Amygdala (tissue), 56 donors: Measurements from ENCODE around the gene SEMA5B.

Experiments used
- DNase-seq, 56 donors: peaks; one replicate each; lab custom pipeline; 2025; lab: John Stamatoyannopoulos, UW

SEMA5B gene

DNA sequence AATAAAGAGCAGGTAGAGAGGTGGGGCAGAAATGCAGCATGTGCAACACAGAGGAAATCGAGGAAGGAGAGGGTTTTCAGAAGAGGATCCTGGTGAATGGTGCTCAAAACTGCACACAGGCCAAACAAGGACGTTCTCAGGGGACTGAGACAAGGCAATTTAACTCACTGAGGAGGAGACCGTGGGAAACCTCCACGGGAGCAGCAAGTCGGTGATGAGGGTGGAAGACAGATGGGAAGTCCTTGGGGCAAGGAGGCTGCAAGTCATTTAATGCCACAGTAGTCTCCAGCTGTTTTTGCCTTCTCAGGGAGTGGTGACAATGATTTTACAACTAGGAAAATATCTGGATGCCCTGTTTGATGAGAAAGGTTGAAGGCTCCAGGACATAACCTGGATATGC is 27.8 kb upstream of the SEMA5B start:
- DNase-seq = no peak

DNA sequence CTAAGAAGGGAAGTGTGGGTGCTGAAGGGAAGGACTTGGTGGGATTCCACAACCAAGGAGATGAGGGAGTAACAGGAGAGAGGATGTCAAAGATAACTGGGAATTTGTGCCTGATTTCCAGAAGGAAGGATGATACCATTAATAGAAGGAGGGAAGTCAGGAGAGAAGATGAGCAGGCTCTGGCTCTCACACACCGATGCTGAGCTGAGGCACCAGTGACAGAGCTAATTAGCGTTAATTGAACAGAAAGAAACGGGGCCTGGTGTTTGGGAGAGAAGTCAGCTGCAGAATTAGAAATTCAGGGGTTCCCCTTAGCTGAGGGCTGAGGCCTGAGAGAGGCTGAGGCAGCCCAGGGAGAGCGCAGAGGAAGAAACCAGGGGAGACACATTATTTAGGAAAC is 27.4 kb upstream of the SEMA5B start:
- DNase-seq = no peak

DNA sequence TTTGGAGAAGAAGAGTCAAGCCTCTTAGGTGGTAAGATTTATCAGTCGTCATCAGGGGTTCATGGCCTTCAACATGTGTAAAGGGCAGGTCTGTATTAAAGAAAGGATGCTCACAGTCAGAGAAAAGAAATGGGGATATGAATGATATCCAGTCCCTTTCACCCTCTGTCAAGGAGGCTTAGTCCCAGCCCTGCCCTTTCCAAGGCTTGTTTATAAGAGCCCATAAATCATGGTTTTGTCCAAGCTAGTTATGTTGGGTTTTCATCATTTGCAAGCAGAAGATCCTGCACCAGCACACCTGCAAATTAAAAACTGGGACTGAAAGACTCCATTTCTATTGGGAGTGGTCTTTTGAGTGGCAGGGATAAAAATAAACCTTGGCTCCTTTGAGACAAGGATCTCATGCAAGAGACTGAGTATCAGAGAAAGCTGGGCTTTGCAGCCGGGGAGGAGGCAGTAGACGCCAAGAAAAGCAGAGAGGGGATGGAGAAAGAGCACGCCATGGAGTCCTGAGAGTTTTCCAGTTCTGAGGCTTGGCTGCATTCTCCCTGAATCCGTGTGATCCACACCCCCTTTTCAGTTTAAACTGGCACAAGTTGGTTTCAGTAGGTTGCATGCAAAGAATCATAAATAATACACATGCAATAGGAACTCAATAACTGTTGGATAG is 26.7 kb upstream of the SEMA5B start:
- DNase-seq = no peak

GRCh38 chr3:123053107-123053506 is 25.5 kb upstream of the SEMA5B start:
- DNase-seq = no peak

DNA sequence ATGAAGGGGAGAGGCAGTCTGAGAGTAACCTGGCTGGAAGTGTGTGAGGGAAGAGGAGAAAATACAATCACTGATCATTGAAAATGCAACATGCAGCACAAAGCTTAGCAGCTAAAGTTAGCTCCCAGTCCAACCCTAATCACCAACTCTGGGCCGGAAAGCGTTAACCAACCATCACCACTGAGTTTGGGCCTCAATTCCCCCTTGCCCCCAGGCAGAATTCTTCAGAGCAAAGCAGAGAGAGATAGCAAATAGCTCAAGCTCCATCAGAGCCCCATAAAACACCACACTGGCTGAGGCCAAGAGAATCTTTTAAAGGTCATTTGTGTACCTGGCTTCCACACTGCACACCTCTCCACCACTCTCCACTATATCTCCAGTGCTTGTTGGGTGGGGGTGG is 23.1 kb upstream of the SEMA5B start:
- DNase-seq = no peak

GRCh38 chr3:123048480-123049237 is 21.1 kb upstream of the SEMA5B start:
- DNase-seq = no peak

DNA sequence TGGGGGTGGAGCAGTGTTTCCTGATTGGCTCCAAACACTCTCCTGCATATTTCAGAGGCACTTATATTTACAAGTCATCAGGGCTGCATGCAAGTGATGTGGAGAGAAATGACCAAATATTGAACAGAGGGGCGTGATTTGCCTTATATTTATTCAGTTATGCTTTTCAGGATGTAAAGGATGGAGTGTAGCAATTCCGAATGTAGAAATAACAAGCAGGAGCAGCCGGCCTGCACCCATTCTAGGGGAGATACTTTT is 19.4 kb upstream of the SEMA5B start:
- no peak for DNase-seq

GRCh38 chr3:123046262-123047061 is 18.9 kb upstream of the SEMA5B start:
- no peak for DNase-seq

GRCh38 chr3:123044981-123045763 is 17.6 kb upstream of the SEMA5B start:
- no peak for DNase-seq

DNA sequence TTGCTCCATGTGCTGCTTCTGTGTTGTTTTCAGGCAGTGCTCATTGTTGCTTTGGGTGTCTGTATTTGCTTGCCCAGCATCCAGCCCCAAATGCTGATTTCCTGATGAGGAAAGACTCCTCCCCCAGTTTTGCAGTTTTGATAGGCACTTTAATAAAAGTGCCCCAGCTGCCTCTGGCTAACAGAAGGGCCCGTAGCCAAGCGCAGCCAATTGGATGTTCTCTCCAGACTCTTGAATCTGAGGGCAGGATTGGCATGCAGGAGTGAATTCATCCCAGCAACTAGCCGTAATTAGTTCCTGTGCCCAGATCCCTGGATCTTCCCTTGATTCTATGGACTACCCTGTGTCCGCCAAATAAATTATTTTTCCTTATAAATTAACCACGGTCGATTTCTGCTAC is 14.8 kb upstream of the SEMA5B start:
- no peak for DNase-seq

- DNase-seq = no peak
Measured at GRCh38 chr3:123039178-123039577, 11.6 kb upstream of the SEMA5B start.

GRCh38 chr3:123038751-123039150 is 11.2 kb upstream of the SEMA5B start:
- no peak for DNase-seq

- DNase-seq = no peak
Measured at GRCh38 chr3:123037015-123037375, 9.4 kb upstream of the SEMA5B start.

DNA sequence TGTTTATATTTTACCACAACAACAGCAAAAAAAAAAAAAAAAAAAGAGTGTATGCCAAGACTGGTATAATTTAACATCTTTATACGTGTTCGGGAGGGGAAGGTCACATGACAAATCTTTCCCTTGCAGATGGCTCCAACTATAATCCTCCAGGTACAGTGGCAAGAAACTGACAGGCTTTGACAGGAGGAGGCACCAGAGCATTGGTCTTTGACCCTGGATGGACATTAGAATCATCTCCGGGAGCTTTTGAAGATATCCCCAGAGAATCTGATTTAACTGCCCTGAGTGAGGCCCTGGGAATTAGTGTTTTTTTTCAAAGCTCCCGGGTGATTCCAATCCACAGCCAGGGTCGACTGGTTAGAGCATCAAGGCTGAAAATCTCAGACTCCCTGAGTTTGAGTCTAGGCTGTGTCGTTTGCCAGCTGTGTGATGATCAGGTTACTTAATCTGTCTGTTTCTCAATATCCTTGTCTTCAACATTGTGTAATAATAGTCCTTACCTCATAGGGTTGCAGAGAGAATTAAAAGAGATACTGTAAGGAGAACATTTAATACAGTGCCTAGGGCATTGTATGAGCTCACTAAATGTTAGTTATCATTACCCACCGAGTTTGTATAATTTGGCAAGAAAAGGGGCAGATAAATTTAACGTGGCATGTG is 8.9 kb upstream of the SEMA5B start:
- no peak for DNase-seq

GRCh38 chr3:123034996-123035395 is 7.4 kb upstream of the SEMA5B start:
- DNase-seq = no peak

- DNase-seq = no peak
Measured at GRCh38 chr3:123034120-123034519, 6.6 kb upstream of the SEMA5B start.

DNA sequence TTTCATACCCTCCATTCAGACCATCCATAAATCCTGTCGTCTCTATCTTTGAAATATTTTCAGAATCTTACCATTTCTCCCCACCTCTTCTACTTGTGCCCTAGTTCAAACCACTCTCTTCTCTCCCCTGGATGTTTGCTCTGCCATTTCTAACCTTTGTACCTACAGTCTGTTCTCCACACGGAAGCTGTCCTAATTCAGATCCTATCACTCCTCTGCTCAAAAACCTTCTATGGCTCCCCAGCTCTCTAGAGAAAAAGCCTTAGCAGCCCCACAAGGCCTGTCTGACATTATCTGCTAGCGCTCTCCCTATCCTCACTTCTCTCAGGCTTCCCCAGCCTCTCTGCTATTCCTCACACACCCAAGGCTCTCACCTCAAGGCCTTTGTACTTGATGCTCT is 4.5 kb upstream of the SEMA5B start:
- no peak for DNase-seq

- no peak for DNase-seq
Measured at GRCh38 chr3:123031051-123031450, 3.5 kb upstream of the SEMA5B start.

GRCh38 chr3:123028233-123028828 is 768 bp upstream of the SEMA5B start:
- peak in 21 of 56 donors; percentile 4 to 58 (median 25) for DNase-seq
